HG02571 (cell line): ENCODE results near the gene MPST.

Experiments
- ATAC-seq: cut with Tn5 transposase; IDR thresholded peaks from one replicate; pipeline ENCODE4 v1.9.1; 2021; ENCODE audit warnings: mild to moderate bottlenecking, moderate library complexity; ENCODE audit not compliant: unreplicated experiment

MPST gene

DNA sequence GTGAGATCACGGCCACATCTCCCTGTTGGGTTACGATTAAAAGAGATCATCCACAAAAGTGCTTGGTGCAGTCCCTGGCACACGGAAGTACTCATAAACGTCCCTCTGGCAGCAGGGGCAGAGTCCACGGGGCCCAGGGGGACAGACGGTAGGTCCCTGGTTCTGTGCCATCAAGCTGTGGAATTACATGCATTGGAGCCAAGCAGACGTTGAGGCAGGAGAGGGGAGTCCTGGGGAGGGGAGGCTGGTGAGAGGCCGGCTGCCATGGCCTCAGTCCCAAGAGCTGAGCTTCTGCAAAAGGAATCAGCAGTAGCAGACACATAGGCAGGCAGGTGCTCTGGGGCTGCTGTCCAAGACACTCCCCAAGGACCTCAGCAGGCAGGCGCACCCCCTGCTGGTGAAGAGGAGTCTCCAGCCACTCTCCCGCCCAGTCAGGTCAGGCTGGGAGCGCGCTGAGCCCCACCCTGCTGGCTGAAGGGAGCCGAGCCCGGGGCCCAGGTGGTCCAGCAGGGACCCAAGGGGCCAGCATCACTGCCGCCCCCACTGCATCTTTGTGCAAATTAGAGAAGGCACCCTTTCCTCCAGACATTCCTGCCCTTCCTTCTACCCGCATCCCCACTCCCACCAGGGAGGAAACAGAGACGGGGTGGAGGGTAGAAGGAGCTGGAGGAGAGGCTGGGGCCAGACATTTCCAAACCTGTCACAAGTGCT, 24.4 kb downstream of the MPST start:
- ATAC-seq: no peak

DNA sequence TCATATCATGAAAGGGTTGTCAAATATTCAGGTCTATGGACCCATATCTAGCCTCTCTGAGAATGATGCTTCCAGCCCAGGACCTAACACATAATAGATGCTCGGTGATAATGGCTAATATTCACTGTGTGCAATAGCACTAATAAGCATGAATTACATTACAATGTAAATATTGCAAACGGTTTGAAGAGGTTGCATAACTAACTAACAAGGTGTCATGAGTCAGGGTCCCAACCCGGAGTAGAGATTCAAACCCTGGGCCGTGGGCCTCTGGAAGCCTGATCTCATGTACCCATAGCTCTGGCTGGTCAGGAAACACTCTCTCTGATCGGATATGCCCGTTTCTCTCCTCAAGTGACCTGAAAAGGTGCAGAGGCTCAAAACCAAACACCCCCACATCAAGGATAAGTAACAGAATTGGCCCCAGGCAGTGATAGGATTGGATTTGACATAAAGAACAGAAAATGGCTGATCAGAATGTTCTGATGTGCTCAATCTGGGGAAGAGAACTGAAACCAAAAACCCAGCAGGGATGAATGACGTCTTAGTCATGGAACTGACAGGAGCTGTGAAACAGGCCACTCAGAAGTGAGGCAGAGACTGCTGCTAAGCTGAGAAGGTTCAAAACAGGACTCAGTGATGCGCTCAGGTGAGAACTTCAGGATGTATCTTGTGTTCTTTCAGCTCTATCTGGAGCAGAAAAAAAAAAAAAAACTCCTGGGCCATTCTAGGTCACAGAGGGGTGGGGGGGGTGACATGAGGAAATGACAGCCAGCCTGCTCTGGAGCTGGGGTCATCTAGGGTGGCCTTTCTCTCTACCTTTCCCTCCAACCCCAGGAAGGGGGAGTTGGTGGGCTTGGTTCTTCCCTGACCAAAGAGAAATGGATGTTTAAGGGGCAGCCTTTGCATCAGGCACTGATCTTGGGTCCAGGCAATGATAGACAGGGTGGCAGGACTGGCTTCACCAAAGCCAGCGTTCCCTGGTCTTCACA, 25.4 kb downstream of the MPST start:
- no peak for ATAC-seq

DNA sequence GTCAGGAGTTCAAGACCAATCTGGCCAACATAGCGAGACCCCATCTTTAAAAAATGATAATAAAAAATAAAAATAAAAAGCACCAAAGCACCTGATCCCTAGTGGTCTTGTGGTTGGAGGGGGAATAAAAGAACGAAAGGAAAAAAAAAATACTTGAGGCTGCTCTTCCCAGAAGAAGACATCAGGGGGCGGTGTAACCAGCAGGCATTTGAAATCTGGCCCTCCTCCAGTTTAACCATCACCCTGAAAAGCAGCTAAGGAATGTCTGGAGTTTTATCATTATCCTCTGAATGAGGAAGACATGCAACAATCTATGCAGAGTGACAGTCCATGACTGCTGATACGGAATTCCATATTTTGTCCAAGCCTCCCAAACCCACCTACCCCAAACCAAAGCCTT, 26.4 kb downstream of the MPST start:
- ATAC-seq: no peak

DNA sequence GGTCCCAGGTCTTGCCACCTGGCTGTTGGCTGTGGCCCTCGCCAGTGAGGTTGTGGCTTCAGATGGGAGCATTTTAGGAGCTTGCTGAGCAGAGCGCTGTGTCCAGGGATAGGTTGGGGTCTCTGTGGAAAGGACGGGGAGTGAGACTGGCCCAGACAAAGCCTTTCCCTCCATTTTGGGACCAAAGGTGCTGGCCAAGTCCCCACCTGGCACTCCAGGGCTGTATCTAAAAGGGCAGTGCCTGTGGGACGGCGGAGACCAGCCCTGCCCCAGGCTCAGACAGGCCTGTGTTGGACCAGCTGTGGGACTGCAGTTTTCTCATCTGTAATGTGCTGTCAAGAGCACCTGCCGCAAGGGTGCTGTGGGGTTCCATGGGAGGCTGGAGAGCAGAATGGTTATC, 27.0 kb downstream of the MPST start:
- ATAC-seq: no peak

DNA sequence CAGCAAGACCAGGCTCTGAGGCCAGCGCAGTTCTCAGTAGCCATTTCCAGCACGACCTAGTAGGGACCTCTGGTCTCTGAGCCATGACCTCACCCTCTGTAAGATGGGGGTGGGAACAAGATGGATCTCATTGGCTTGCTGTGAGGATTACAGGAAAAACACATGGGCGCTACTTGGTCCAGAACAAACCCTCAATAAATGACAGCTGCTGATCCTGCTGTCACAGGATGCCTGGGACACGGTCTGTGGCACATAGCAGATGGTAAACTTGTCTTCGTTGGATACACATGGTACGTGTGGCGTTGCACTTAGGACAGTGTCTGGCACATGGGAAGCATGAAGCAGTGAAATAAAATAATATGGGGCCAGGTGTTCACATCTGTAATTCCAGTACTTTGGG, 27.5 kb downstream of the MPST start:
- no peak for ATAC-seq

DNA sequence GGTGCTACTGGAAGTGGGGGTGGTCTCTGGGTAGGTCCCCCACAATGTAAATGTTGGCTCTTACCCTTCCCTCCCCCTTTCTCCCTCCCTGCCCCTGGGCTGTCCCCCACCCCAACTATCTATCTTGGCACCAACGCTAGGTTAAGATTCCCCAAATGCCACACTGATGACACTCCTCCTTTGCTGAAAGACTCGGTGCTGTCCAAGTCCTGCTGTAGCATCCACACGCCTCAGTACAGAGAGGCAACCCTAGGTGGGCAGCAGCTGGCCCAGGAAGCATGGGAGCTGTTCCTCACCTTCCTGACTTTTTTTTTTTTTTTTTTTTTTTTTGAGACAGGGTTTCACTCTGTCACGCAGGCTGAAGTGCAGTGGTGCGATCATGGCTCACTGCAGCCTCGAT, 28.6 kb downstream of the MPST start:
- no peak for ATAC-seq

DNA sequence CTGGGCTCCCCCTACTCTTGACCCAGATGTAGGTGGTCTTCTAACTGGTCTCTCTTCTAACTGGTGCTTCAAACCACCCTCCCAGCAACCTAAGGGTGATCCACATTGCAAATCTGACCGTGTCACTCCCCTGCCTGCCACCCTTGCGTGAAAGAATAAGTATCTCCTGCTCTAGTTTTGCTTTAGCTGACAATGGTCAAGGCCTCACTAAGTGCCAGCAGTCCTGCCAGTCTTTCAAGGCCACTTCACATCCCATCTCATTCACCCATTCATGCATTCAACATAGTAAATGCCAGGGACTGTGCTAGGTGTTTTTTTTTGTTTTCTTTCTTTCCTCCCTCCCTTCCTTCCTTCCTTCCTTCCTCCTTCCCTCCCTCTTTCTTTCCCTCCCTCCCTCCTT, 29.7 kb downstream of the MPST start:
- ATAC-seq: no peak

DNA sequence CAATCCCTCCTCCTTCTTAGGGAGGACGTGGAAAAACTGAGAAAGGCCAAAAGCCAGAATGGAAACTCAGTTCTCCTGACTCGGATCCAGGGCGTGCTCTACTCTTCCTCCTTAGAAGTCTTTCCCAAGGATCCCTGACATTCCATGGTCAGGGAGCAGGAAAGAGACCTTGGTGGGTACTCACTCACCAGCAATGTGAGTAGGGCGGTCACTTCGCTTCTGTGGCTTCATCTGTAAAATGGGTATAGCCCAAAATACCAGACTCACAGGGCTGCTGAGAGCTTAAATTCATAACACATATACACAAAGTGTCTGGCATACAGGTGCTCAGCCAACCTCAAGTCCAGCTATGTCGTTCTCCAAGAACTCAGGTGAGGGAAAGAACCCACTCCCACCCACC, 31.4 kb downstream of the MPST start:
- no peak for ATAC-seq

DNA sequence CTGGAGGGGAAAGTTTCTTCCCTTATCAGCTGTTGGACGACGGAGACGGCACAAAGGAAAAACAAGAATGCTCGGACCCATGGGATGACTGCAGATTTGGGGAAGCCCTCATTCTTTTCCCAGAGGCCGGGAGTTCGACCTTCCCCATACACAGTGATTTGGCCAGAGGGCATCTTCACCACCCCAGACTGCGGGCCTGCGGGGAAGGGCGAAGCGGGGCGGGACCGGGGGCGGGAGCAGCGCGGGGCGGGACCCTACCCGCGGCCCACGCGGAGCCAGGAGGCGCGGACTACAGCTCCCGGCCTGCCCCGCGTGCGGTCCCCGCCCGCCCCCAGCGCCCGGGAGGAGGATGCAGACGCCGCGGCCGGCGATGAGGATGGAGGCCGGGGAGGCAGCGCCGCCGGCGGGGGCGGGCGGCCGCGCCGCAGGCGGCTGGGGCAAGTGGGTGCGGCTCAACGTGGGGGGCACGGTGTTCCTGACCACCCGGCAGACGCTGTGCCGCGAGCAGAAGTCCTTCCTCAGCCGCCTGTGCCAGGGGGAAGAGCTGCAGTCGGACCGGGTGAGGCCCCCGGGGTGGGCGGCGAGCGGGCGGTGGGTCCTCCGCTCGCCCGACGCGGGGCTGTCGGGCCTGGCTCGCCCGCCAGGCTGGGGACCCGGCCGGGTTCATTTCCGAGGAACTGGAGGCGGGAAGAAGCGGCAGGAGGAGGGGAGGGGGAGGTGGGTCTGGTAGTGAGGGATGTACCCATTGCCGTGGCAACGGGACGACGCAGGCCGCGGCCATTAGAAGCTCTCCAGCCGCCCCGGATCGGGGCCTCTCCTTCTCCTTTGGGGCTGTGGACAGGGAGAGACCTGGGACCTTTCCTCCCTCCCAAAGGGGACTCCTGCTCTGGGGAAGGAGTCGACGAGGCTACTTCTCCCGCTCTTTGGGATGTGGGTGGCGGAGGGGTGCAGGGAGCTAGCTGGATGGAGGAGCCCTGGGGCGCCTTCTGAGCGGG, 32.1 kb downstream of the MPST start, which contains the start of gene KCTD17:
TSS of gene KCTD17 (plus strand) at position 352 of the 995 bp plus-strand sequence. CDS start at position 371, 19 bp downstream.
- peak; percentile 77 for ATAC-seq

DNA sequence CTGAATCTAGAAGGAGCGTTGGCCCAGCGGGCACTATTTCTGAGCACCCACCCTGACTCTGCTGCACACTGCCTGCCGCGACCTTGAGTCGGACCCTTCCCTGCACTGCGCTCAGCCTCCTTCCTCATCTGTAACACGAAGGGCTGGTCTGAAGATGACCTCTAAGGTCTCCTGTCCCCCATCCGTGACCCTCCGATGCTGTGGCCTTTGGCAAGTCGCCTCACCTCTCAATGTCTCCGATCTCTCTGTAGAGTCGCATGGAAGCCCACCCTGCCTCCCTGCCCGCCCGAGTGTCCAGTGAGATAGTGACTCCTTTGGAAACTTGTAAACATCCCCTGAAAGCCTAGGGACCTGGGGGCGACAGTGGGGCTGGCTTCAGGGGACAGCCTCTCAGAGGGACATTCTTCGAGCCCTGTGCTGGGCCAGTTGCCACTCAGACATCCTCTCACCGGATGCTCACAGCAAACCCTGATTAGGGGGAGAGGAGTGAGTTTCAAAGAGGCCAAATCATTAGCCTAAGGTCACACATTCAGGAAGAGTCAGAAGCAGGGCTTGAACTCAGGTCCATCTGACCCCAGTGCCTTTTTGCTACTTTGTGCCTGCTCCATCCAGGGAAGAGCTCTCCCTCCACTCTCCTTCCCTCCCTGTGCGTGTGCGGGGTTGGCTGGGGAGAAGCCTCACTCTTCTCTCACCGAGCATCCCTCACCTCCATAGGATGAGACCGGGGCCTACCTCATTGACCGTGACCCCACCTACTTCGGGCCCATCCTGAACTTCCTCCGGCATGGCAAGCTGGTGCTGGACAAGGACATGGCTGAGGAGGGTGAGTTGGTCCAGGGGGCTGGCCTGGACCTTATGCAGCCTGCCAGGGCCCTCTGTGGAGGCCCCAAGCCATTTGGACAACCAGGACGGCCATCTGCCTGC, 33.1 kb downstream of the MPST start:
- no peak for ATAC-seq

DNA sequence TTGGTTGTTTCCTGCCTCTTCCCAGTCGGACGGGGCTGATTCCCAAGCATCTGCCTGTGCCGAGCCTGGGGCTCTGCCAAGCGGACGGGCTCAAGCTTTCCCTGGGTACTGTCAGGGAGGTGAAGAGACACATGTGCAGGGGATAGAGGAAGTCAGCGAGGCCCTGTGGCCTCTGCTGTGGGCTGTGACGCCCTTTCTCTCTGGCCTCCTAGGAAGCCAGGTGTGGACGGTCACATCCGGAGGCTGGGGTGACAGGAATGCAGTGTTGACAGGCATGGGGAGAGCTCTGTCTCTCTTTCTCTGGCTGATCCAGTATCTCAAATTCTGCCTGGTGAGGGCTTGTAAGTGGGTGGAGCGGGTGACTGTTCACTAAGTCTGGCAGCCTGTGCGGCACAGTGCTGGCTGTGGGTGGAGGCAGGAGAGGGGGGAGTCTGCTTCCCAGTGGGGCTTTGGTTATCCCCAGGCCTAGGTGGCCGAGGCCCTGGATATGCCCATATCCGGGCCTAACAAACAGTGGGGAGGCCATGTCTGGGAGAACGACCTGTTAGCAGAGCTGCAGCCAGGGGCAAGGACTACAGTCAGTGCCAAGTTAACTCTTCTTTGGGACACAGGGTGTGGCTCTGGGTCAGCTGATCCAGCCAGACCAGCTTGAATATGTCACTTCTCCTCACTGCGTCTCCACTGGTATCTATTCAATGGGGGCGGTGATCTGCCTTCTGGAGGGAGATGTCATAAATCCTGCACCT, 33.9 kb downstream of the MPST start:
- ATAC-seq: no peak

DNA sequence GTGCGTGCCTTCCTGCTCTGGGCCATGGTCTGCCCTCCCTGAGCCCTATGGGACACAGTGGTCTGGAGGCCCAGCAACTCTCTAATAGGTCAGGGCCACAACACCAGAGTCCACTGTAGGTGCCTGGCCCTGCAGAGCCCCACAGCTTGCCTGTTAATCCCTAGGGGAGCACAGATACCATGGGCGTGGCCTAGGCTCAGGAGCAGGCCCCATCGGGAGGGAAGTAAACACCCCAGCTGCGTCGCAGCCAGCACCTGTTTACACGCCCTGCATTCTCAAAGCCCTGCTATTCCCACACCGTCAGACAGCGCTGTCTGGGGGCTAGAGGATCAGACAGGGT, 34.5 kb downstream of the MPST start:
- ATAC-seq: no peak

DNA sequence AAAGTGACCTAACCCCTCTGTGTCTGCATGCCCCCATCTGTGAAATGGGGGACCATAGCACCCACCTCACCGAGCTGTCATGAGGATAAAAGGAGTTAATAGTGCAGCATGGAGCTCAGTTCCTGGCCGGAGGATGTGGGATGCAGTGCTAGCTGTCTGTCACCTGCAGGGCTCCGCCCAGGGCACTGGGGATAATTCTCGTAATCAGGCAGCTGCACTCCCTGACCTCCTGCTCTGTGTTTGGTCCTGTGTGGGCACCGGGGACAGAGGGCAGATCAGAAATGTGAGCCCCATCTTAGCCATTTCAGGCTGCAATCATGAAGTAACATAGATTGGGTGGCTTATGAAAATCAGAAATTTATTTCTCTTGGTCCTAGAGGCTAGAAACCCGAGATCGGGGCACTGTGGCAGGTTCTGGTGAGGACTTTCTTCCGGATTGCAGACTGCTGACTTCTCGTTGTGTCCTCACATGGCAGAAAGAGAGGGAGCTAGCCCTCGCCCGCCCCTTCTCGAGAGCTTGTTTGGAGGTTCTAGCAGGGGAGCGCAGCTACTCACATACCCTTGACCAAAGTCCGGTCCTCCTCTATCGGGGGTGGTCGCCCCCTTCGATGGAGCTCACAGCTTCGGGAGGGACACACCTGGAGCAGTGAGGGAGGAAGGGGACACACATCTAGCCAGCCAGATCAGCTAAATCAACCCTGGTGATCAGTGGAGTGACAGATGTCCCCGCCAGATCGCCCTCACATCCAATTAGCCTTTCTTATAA, 35.2 kb downstream of the MPST start:
- ATAC-seq: no peak

DNA sequence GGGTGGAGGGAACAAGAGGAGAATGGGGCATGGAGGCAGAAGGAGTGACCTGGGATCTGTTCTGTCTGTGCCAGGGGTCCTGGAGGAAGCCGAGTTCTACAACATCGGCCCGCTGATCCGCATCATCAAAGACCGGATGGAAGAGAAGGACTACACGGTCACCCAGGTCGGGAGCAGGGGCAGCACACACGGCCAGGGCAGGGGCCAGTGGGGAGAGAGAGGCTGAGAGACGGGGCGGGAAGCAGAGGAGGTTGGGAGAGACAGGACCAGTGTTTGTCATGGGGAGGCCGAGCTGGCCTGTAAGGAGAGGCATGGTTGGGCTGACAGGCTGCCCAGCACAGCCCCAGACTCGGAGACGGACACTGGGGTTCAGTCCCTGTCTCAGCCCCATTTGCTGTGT, 36.7 kb downstream of the MPST start:
- no peak for ATAC-seq

DNA sequence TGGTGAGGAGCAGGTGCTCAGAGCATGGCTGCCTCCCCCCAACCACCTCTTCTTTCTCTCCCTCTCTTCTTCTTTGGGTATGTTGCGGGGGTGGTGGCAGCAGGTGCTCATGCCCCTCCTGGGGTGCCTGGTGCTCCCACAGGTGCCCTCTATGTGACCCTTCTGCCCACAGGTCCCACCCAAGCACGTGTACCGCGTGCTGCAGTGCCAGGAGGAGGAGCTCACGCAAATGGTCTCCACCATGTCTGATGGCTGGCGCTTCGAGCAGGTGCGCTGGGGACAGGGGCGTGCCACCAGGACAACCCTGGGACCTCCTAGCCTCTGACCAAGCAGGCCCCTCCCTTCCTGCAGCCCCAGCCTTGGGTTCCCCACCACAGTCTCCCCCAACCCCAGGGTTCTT, 37.7 kb downstream of the MPST start:
- ATAC-seq: no peak

DNA sequence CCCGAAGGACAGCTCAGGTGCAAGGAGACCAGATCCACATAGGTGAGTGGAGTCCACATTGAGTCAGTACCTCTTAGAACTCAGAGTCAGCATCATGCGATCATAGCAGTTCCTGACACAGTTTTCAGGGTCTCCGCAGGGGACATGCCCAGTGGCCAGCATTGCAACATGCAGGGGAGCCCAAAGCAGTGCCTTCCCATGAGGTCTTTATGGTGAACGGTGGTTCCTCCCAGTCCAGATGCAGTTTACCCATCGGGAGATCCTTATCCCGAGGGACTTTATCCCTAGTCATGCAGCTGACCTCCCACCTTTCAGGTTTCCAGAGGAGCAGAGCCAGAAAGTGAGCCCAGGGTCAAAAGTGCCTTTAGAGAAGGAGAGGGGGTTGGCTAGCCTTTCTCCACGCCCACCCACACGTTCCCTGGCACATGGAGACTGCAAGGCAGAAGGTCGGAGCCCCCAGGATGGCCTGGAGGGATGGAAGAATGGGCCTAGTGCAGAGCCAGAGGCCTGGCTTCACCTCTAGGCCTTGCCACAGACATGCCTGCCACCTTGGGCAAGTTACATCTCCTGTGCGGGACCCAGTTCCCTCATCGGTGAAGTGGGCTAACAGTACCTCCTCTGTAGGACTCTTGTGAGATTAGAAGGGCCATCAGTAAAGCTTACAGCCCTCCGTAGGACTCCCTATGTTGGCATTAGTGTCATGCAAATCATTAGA, 38.4 kb downstream of the MPST start:
- no peak for ATAC-seq

DNA sequence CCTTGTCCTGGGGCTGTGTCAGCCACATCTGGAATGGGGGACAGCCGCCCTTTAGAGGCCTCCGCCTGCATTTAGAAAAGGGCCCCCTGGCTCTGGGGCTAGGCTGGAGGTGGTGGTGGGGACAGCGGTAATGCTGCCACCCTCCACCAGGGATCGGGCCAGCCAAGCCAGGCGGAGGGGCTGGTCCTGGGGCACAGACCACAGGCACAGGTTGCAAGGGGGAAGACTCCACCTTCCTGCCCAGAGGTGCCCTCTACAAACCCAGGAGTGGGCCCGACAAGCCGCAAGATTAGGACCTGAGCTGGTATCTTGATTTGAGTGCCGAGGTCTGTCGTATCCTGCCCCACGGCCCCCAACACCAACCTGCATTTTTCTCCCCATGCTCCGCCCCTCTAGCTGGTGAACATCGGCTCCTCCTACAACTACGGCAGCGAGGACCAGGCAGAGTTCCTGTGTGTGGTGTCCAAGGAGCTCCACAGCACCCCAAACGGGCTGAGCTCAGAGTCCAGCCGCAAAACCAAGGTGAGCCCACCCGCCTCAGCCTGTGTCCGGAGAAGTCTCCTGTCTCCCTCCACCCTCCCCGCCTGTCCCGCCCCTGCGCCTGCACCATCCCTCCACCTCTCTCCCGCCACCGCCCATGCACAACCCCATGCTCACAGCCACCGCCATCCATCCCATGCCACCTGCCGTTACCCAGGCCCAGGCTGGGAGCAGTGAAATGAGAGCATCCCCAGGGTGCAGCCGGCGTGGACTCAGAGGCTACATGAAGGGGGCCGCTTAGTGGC, 39.6 kb downstream of the MPST start:
- ATAC-seq: no peak
